Sigmoid colon (tissue), 7 donors: ENCODE results near the gene COBL. TPM values are rescaled to one million over a fixed set of nuclear protein-coding genes. Genes with fewer than 3 reads are reported as not detected.

ENCODE experiments used
- DNase-seq: peaks from one replicate; pipeline ENCODE4 v3.0.0-alpha.2; 2019
- H3K27ac ChIP-seq, 4 donors: fragments of 200-600 bp; sonication (generic); one replicate each; pipeline ENCODE4 v1.5.1; 2016 to 2019; ENCODE audit warnings: mild to moderate bottlenecking in 1 of 4
- H3K27me3 ChIP-seq, 3 donors: fragments of 200-600 bp; sonication (generic); one replicate each; pipeline ENCODE4 v1.5.1; 2019; ENCODE audit warnings: mild to moderate bottlenecking in 1 of 3
- H3K36me3 ChIP-seq, 4 donors: fragments of 200-600 bp; sonication (generic); one replicate each; pipeline ENCODE4 v1.5.1; 2016 to 2019
- H3K4me1 ChIP-seq, 4 donors: fragments of 200-600 bp; sonication (generic); one replicate each; pipeline ENCODE4 v1.5.1; 2017 to 2019
- H3K4me3 ChIP-seq, 4 donors: fragments of 200-600 bp; sonication (generic); one replicate each; pipeline ENCODE4 v1.5.1; 2017 to 2019; ENCODE audit warnings: mild to moderate bottlenecking in 2 of 4, moderate library complexity in 1 of 4
- H3K9me3 ChIP-seq, 4 donors: fragments of 200-600 bp in 3 of 4; sonication (generic) in 3 of 4; one replicate each; pipeline versions ENCODE4 v1.5.1 to v1.6.1; 2013 to 2019
- CTCF ChIP-seq, 4 experiments: fragments of 450-650 bp in 3 of 4; fragments of 200-600 bp in 1 of 4; IDR thresholded peaks; one replicate each; pipeline ENCODE4 v1.5.1; 2016 to 2019; ENCODE audit warnings: antibody characterized with exemption in 4 of 4, mild to moderate bottlenecking in 3 of 4, moderate library complexity in 2 of 4
- EP300 ChIP-seq, 4 donors: sonication (generic); formaldehyde crosslinking; IDR thresholded peaks; one replicate each; pipeline ENCODE4 v1.6.1; 2017; ENCODE audit warnings: antibody characterized with exemption in 4 of 4
- POLR2A ChIP-seq, 2 donors: fragments of 450-650 bp; IDR thresholded peaks; one replicate each; pipeline ENCODE4 v1.6.1; 2016; ENCODE audit warnings: antibody characterized with exemption in 2 of 2, mild to moderate bottlenecking in 2 of 2, moderate library complexity in 2 of 2
- POLR2AphosphoS5 ChIP-seq, 4 donors: sonication (generic); formaldehyde crosslinking; IDR thresholded peaks; one replicate each; pipeline ENCODE4 v1.6.1; 2017; ENCODE audit warnings: antibody characterized with exemption in 4 of 4
- WGBS, 2 donors: extraction: QIAGEN DNeasy Blood & Tissue Kit; methylation state at CpG; one replicate each; pipeline ENCODE4 v1.1.7; 2013; 5-methylcytosine and 5-hydroxymethylcytosine counted together
- intact Hi-C: fragments of 100-400 bp; cut with DNase I; formaldehyde crosslinking; loops from one replicate; pipeline ENCODE4 v1.15.1; 2023
- polyA plus RNA-seq, 3 donors: library from polyadenylated mRNA; stranded (reverse); fragments of 200-250 nt; gene quantifications; one replicate each; pipeline ENCODE4 v1.2.3, GENCODE V29; 2013
- total RNA-seq, 4 donors: library from RNA; depleted of rRNA; stranded (reverse); fragments of >200 nt; gene quantifications; one replicate each; pipeline ENCODE4 v1.1.0, GENCODE V29; 2016
- donor health status: healthy with polysubstance abuse.
- donor health status: Bipolar disorder and iron deficiency.
- donor health status: healthy.

The COBL gene
- total and polyA plus RNA-seq, 7 donors, result 3.0 to 27.6 (median 10.0) TPM

GRCh38 chr7:51318886-51319579 is 2.4 kb upstream of the COBL start:
- peak; percentile 30 for DNase-seq
- TF ChIP-seq POLR2A (IDR thresholded peaks at IDR 0.05) (no peak), CTCF (IDR thresholded peaks at IDR 0.05) (no peak), POLR2AphosphoS5 (IDR thresholded peaks at IDR 0.05) (no peak), EP300 (IDR thresholded peaks at IDR 0.05) (no peak)
- H3K27ac ChIP-seq, result no peak overlapping the region
- H3K9me3 ChIP-seq, result no peaks in the 10 kb centered on the region
- intact Hi-C loops, result no loop called here
- no peaks in the 10 kb centered on the region for H3K36me3 ChIP-seq
- H3K27me3 ChIP-seq, result peaks cover 3 to 29% (median 21%) of the 10 kb centered on the region in 3 donors
- WGBS, 2 donors, result 49 to 72% methylated on average over 6 of the region's 6 CpGs
- peaks cover 0 to 19% (median 15%) of the 10 kb centered on the region in 4 donors for H3K4me1 ChIP-seq
- no peak overlapping the region for H3K4me3 ChIP-seq

DNA sequence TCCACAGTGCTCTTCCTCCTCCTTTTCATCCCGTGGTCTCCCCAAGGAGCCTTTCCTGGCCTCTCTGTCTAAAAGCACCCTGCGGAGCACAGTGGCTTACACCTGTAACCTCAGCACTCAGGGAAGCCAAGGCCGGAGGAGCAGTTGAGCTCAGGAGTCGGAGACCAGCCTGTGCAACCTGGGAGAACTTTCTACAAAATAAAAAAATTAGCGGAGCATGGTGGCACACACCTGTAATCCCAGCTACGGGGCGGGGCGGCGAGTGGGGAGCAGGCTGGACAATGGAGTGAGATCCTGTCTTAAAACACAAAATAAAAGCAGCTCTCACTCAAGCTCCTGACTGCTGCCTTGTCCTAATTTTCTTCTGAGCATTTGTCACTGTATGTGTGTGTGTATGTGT is 1.4 kb upstream of the COBL start:
- DNase-seq, result peak; percentile 19
- intact Hi-C loops, result no loop called here
- TF ChIP-seq POLR2A (IDR thresholded peaks at IDR 0.05) (no peak), EP300 (IDR thresholded peaks at IDR 0.05) (no peak), CTCF (IDR thresholded peaks at IDR 0.05) (no peak), POLR2AphosphoS5 (IDR thresholded peaks at IDR 0.05) (no peak)
- Histone ChIP-seq H3K27ac (no peak overlapping the region), H3K27me3 (peaks cover 3 to 29% (median 21%) of the 10 kb centered on the region in 3 donors), H3K4me3 (no peak overlapping the region), H3K9me3 (no peaks in the 10 kb centered on the region), H3K4me1 (peaks cover 0 to 19% (median 16%) of the 10 kb centered on the region in 4 donors), H3K36me3 (no peaks in the 10 kb centered on the region)
- whole genome bisulfite sequencing, 2 donors, result 90 to 92% methylated on average over 9 of the region's 9 CpGs

GRCh38 chr7:51317582-51317910 is 937 bp upstream of the COBL start:
- peaks cover 0 to 21% (median 17%) of the 10 kb centered on the region in 4 donors for H3K4me1 ChIP-seq
- no peak overlapping the region for H3K4me3 ChIP-seq
- H3K9me3 ChIP-seq, result no peaks in the 10 kb centered on the region
- H3K27me3 ChIP-seq, result peaks cover 3 to 29% (median 21%) of the 10 kb centered on the region in 3 donors
- 64 to 81% methylated on average over 8 of the region's 8 CpGs for whole genome bisulfite sequencing, 2 donors
- intact Hi-C loops, result no loop called here
- H3K27ac ChIP-seq, result no peak overlapping the region
- DNase-seq, result peak; percentile 24
- no peaks in the 10 kb centered on the region for H3K36me3 ChIP-seq
- TF ChIP-seq POLR2A (IDR thresholded peaks at IDR 0.05), result no peak
- TF ChIP-seq EP300 (IDR thresholded peaks at IDR 0.05), result no peak
- TF ChIP-seq CTCF (IDR thresholded peaks at IDR 0.05), result no peak
- TF ChIP-seq POLR2AphosphoS5 (IDR thresholded peaks at IDR 0.05), result no peak

GRCh38 chr7:51316262-51316665 is 345 bp downstream of the COBL start:
- Histone ChIP-seq H3K4me3 (peak overlapping the region; percentile 34 to 60 (median 52)), H3K9me3 (no peaks in the 10 kb centered on the region), H3K27me3 (peaks cover 3 to 29% (median 21%) of the 10 kb centered on the region in 3 donors), H3K27ac (peak overlapping the region; percentile 56 to 82 (median 68)), H3K36me3 (no peaks in the 10 kb centered on the region), H3K4me1 (peaks cover 0 to 21% (median 17%) of the 10 kb centered on the region in 4 donors)
- peak; percentile 69 for DNase-seq
- WGBS, 2 donors, result 1% methylated on average over 46 of the region's 46 CpGs
- TF ChIP-seq POLR2AphosphoS5 (IDR thresholded peaks at IDR 0.05) (no peak), CTCF (IDR thresholded peaks at IDR 0.05) (no peak), EP300 (IDR thresholded peaks at IDR 0.05) (no peak), POLR2A (IDR thresholded peaks at IDR 0.05) (no peak)
- intact Hi-C loops, result no loop called here
